Ovary (tissue), 3 donors: ENCODE measurements around the gene PACSIN2.

Experiments
- CTCF ChIP-seq, 3 donors: fragments of 450-650 bp in 2 of 3; fragments of 200-600 bp in 1 of 3; IDR thresholded peaks; one replicate each; pipeline versions ENCODE4 v1.5.1 to v1.8.0; 2016 to 2022; ENCODE audit warnings: antibody characterized with exemption in 3 of 3, mild to moderate bottlenecking in 1 of 3
- EP300 ChIP-seq: sonication (generic); formaldehyde crosslinking; IDR thresholded peaks from one replicate; pipeline ENCODE4 v1.6.1; 2017; ENCODE audit warnings: antibody characterized with exemption
- POLR2A ChIP-seq: fragments of 450-650 bp; IDR thresholded peaks from one replicate; pipeline ENCODE4 v1.6.1; 2017; ENCODE audit warnings: antibody characterized with exemption, mild to moderate bottlenecking, moderate library complexity
- donor health status: DM: no; HTN: no; CAD: no.

- TF ChIP-seq POLR2A = no peak
- TF ChIP-seq CTCF (IDR thresholded peaks at IDR 0.05) = no peak
- no peak for TF ChIP-seq EP300
Observed at GRCh38 chr22:42974223-42974622, 40.7 kb downstream of the PACSIN2 start.
